ENCODE results near the gene SFMBT2.

DNA sequence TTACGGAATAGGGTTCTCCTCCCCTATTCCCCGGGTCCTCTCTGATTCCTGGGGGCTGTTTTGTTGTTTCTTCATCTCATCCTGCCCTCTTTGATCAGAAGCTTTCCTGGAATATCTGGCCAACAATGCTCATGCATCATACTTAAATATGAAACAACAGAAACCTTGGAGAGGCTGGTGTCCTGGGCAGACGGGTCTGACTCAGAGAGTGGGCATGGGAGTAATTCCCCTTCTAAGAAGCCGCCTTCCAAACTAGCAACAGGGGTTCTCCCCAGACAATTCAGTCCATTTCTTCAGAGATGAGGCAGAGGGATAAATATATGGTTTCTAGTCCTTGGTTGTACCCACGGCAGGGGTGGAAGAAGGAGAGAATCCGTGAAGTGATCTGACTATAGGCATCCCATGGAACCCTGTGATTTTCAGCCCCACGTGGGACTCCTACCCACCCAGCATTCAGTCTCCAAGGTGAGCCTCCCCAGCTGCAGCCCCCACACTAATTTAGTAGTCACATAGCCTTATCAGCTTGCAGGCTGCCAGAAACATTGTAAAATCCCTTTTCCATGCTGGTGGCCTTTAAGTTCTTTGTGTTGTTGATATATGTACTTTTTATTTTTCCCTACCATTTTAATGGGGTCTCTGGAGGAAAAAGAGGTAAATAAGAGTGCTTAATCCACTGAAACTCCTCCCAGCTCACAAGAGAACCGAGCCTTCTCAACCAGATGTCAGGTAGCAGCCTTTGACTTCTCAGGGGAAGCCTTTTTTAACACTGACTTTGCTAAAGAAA lies 119.2 kb downstream of the SFMBT2 start:
- TF ChIP-seq, protein P1, sequence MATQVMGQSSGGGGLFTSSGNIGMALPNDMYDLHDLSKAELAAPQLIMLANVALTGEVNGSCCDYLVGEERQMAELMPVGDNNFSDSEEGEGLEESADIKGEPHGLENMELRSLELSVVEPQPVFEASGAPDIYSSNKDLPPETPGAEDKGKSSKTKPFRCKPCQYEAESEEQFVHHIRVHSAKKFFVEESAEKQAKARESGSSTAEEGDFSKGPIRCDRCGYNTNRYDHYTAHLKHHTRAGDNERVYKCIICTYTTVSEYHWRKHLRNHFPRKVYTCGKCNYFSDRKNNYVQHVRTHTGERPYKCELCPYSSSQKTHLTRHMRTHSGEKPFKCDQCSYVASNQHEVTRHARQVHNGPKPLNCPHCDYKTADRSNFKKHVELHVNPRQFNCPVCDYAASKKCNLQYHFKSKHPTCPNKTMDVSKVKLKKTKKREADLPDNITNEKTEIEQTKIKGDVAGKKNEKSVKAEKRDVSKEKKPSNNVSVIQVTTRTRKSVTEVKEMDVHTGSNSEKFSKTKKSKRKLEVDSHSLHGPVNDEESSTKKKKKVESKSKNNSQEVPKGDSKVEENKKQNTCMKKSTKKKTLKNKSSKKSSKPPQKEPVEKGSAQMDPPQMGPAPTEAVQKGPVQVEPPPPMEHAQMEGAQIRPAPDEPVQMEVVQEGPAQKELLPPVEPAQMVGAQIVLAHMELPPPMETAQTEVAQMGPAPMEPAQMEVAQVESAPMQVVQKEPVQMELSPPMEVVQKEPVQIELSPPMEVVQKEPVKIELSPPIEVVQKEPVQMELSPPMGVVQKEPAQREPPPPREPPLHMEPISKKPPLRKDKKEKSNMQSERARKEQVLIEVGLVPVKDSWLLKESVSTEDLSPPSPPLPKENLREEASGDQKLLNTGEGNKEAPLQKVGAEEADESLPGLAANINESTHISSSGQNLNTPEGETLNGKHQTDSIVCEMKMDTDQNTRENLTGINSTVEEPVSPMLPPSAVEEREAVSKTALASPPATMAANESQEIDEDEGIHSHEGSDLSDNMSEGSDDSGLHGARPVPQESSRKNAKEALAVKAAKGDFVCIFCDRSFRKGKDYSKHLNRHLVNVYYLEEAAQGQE (IDR thresholded peaks at IDR 0.05; ENCODE audit: low read depth): no peak
- TF ChIP-seq YY1 (IDR thresholded peaks at IDR 0.05; ENCODE audit: low read depth): no peak
- no peak for TF ChIP-seq TAF1 (IDR thresholded peaks at IDR 0.05; ENCODE audit: low read depth)
- TF ChIP-seq RAD21 (IDR thresholded peaks at IDR 0.05; ENCODE audit: low read depth): no peak
- TF ChIP-seq EP300 (IDR thresholded peaks at IDR 0.05; ENCODE audit: borderline replicate concordance): no peak
- no peak for TF ChIP-seq CREB1 (IDR thresholded peaks at IDR 0.05; ENCODE audit: low read depth)
- no peak for TF ChIP-seq TCF12 (IDR thresholded peaks at IDR 0.05; ENCODE audit: low read depth)
- no peak for TF ChIP-seq CEBPB (IDR thresholded peaks at IDR 0.05)
- TF ChIP-seq ZBTB7A (IDR thresholded peaks at IDR 0.05; ENCODE audit: low read depth): no peak
- TF ChIP-seq EGR1 (IDR thresholded peaks at IDR 0.05): no peak

Data from Ishikawa (cell line).